H1 (cell line): ENCODE results near the gene RASGEF1C.

Experiments used
- CBX5 ChIP-seq: fragments of 300-800, 300-1000 bp; sonication (generic); IDR thresholded peaks from 2 replicates; pipeline ENCODE4 v1.7.1; 2016; ENCODE audit warnings: antibody characterized with exemption, low read length, low read depth
- CREB1 ChIP-seq: IDR thresholded peaks from 2 replicates; pipeline ENCODE4 v1.6.1; 2012; ENCODE audit warnings: inconsistent platforms
- CTCF ChIP-seq, 3 experiments: IDR thresholded peaks; 1 replicate in 2 of 3; 2 replicates in 1 of 3; pipeline versions ENCODE4 v1.5.1 to v1.6.1; 2011; ENCODE audit warnings: low read length in 3 of 3, mild to moderate bottlenecking in 3 of 3, inconsistent platforms in 2 of 3, low read depth in 1 of 3, moderate library complexity in 1 of 3; ENCODE audit not compliant: insufficient read depth in 1 of 3; ENCODE audit errors: control extremely low read depth in 1 of 3
- EP300 ChIP-seq, 2 experiments: IDR thresholded peaks; 1 replicate in 1 of 2; 2 replicates in 1 of 2; pipeline ENCODE4 v1.6.1; 2011 to 2012; ENCODE audit warnings: low read depth in 2 of 2, low read length in 2 of 2, mild to moderate bottlenecking in 2 of 2, borderline replicate concordance in 1 of 2, inconsistent platforms in 1 of 2, moderate library complexity in 1 of 2
- EZH2 ChIP-seq: fragments of 200-600 bp; sonication (generic); IDR thresholded peaks from 2 replicates; pipeline ENCODE4 v1.7.1; 2012; ENCODE audit warnings: low read depth, mild to moderate bottlenecking, moderate library complexity, low read length, inconsistent platforms; ENCODE audit not compliant: severe bottlenecking
- FOSL1 ChIP-seq: IDR thresholded peaks from 2 replicates; pipeline ENCODE4 v1.6.1; 2011; ENCODE audit warnings: mild to moderate bottlenecking, low read depth, low read length, moderate library complexity; ENCODE audit not compliant: insufficient read depth
- KDM5A ChIP-seq: fragments of 200-600 bp; IDR thresholded peaks from 2 replicates; pipeline ENCODE4 v1.7.1; 2012; ENCODE audit warnings: mild to moderate bottlenecking, low read length, inconsistent platforms, mixed read lengths
- POLR2A ChIP-seq, 2 experiments: IDR thresholded peaks; 1 replicate in 1 of 2; 2 replicates in 1 of 2; pipeline ENCODE4 v1.6.1; 2011; ENCODE audit warnings: low read depth in 2 of 2, low read length in 2 of 2, mild to moderate bottlenecking in 2 of 2; ENCODE audit errors: control extremely low read depth in 1 of 2
- POLR2AphosphoS5 ChIP-seq: IDR thresholded peaks from 2 replicates; pipeline ENCODE4 v1.6.1; 2011; ENCODE audit warnings: low read depth, low read length
- YY1 ChIP-seq: IDR thresholded peaks from 2 replicates; pipeline ENCODE4 v1.6.1; 2011; ENCODE audit warnings: low read depth, mild to moderate bottlenecking, low read length

GRCh38 chr5:180079702-180080466 is 129.1 kb downstream of the RASGEF1C start:
- no peak for TF ChIP-seq KDM5A
- no peak for TF ChIP-seq EZH2
- TF ChIP-seq POLR2AphosphoS5: no peak
- no peak for TF ChIP-seq EP300 (IDR thresholded peaks at IDR 0.05; ENCODE audit: borderline replicate concordance in 1 of 2, low read depth in 2 of 2, low read length in 2 of 2)
- no peak for TF ChIP-seq CREB1
- no peak for TF ChIP-seq CTCF (IDR thresholded peaks at IDR 0.05; ENCODE audit: control extremely low read depth in 1 of 3, insufficient read depth in 1 of 3, low read depth in 1 of 3, low read length in 3 of 3)
- no peak for TF ChIP-seq FOSL1
- TF ChIP-seq YY1: no peak
- no peak for TF ChIP-seq CBX5
- no peak for TF ChIP-seq POLR2A (IDR thresholded peaks at IDR 0.05; ENCODE audit: control extremely low read depth in 1 of 2, low read depth in 2 of 2, low read length in 2 of 2)
